ENCODE results near the gene URM1. TPM values are rescaled to one million over a fixed set of nuclear protein-coding genes. Genes with fewer than 3 reads are reported as not detected.

Gene URM1
- polyA plus RNA-seq, 1 experiment = 95.7 TPM

DNA sequence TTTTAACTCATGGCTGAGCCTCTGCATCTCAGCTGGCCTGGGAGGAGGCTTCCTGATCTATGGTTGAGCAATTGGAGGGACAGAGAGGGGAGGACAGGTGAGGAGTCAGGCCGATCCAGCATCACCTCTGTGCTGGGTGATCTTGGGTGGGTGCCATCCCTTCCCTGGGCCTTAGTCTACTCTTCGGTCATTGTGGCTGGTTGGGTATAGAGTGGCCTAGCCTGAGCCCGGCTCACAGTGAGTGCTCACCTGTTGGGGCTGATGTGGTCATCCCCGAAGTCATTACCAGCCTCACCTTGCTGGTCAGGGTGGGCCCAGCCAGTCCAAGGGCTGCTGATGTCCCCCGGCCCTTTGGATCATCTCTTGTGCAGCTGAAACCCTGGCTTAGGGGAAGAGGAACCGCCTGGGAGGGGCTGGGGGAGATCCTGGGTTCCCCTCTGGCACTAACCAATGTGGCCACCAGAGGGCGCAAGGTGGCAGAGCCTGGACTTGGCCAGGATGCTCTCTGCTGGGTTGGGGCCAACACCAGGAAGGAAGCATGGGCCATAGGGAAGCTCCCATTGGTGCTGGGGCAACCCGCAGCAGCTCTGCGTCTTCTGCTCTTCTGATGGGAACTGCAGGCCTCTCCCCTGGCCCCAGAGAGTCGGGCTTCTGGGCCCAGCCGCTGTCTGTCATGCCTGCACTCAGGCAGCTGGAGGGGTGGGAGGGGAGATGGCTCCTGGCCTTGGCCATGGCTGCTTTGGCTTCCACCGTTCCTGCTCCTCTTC, 67.4 kb downstream of the URM1 start:
- CTCF ChIA-PET = interaction anchor here (0.6 to 3.0 kb wide), 29 partner anchors 9 to 248 kb away, joined by 3 to 25 read pairs (median 4); partner anchors contain the start of genes CERCAM and ODF2
- Histone ChIP-seq H3K27me3 (ENCODE audit: control insufficient read depth, insufficient read depth, low read length) (no peaks in the 10 kb centered on the region), H3K36me3 (ENCODE audit: control insufficient read depth, insufficient read depth, low read length) (peaks cover 5% of the 10 kb centered on the region), H3K4me3 (ENCODE audit: low read depth, low read length) (no peak overlapping the region)
- no peak for DNase-seq (ENCODE audit: low read depth)
- TF ChIP-seq, protein P1, sequence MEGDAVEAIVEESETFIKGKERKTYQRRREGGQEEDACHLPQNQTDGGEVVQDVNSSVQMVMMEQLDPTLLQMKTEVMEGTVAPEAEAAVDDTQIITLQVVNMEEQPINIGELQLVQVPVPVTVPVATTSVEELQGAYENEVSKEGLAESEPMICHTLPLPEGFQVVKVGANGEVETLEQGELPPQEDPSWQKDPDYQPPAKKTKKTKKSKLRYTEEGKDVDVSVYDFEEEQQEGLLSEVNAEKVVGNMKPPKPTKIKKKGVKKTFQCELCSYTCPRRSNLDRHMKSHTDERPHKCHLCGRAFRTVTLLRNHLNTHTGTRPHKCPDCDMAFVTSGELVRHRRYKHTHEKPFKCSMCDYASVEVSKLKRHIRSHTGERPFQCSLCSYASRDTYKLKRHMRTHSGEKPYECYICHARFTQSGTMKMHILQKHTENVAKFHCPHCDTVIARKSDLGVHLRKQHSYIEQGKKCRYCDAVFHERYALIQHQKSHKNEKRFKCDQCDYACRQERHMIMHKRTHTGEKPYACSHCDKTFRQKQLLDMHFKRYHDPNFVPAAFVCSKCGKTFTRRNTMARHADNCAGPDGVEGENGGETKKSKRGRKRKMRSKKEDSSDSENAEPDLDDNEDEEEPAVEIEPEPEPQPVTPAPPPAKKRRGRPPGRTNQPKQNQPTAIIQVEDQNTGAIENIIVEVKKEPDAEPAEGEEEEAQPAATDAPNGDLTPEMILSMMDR (IDR thresholded peaks at IDR 0.05; ENCODE audit: insufficient read depth, low read depth, low read length) = peak; percentile 97
- POLR2A ChIA-PET = no interaction called here

DNA sequence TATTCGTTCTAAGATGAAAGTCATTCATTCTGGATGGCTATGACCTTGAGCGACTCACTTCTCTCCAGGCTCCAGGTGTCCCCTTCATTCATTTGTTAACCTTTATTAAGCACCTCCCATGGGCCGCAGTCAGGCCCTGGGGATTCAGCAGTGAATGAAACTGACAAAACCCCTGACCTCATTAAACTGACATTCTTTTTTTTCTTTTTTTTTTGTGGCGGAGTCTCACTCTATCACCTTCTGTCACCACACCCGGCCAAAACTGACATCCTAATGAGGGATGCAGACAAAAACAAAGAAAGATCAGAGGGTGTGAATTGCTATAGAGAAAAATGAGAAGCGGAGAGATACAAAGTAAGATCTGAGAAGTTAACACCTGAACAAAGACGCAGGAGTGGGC, 68.1 kb downstream of the URM1 start:
- ChIA-PET CTCF (interaction anchor here (0.6 to 3.0 kb wide), 23 partner anchors 8 to 249 kb away, joined by 3 to 25 read pairs (median 5); partner anchors contain the start of genes CERCAM and ODF2), POLR2A (no interaction called here)
- TF ChIP-seq, protein P1 (IDR thresholded peaks at IDR 0.05; ENCODE audit: insufficient read depth, low read depth, low read length) = no peak
- no peak overlapping the region for H3K4me3 ChIP-seq (ENCODE audit: low read depth, low read length)
- H3K36me3 ChIP-seq (ENCODE audit: control insufficient read depth, insufficient read depth, low read length) = peaks cover 5% of the 10 kb centered on the region
- no peak for DNase-seq (ENCODE audit: low read depth)
- H3K27me3 ChIP-seq (ENCODE audit: control insufficient read depth, insufficient read depth, low read length) = no peaks in the 10 kb centered on the region

Other genes starting within 250 kb of the URM1 start
- gene PTGES2, start 243.6 kb upstream of the URM1 start, polyA plus RNA-seq (2011; rRNA removed) = 59.7 and 91.9 TPM in 2 replicates
- not detected in 2 replicates for gene LCN2, start 221.9 kb upstream of the URM1 start, polyA plus RNA-seq (2011; rRNA removed)
- gene BBLN, start 211.1 kb upstream of the URM1 start, polyA plus RNA-seq (2011; rRNA removed) = 45.0 and 60.4 TPM in 2 replicates
- gene CIZ1, start 179.8 kb upstream of the URM1 start, polyA plus RNA-seq (2011; rRNA removed) = 24.0 and 36.0 TPM in 2 replicates
- gene DNM1, start 168.0 kb upstream of the URM1 start, polyA plus RNA-seq (2011; rRNA removed) = 6.4 and 8.4 TPM in 2 replicates
- 86.6 and 91.1 TPM in 2 replicates for gene GOLGA2, start 95.4 kb upstream of the URM1 start, polyA plus RNA-seq (2011; rRNA removed)
- 76.4 and 77.4 TPM in 2 replicates for gene SWI5, start 95.1 kb upstream of the URM1 start, polyA plus RNA-seq (2011; rRNA removed)
- gene TRUB2, start 48.9 kb upstream of the URM1 start, polyA plus RNA-seq (2011; rRNA removed) = 20.6 and 25.9 TPM in 2 replicates
- gene COQ4, start 48.5 kb upstream of the URM1 start, polyA plus RNA-seq (2011; rRNA removed) = 27.3 and 34.6 TPM in 2 replicates
- 9.3 and 15.2 TPM in 2 replicates for gene SLC27A4, start 30.8 kb upstream of the URM1 start, polyA plus RNA-seq (2011; rRNA removed)
- gene CERCAM, start 49.5 kb downstream of the URM1 start, polyA plus RNA-seq (2011; rRNA removed) = 193 and 309 TPM in 2 replicates
- 16.3 and 21.5 TPM in 2 replicates for gene ODF2, start 84.6 kb downstream of the URM1 start, polyA plus RNA-seq (2011; rRNA removed)
- gene GLE1, start 133.3 kb downstream of the URM1 start, polyA plus RNA-seq (2011; rRNA removed) = 22.0 and 25.0 TPM in 2 replicates
- gene SPTAN1, start 181.2 kb downstream of the URM1 start, polyA plus RNA-seq (2011; rRNA removed) = 201 and 317 TPM in 2 replicates